ENCODE data around the gene ANKRD13D.

Gene ANKRD13D

GRCh38 chr11:67261640-67261945 is 27.5 kb upstream of the ANKRD13D start:
- in situ Hi-C loops (cut with HindIII; ENCODE audit: low sequenced_read_pairs) = no loop called here

- in situ Hi-C loops (cut with HindIII; ENCODE audit: low sequenced_read_pairs) = no loop called here
Observed at GRCh38 chr11:67261946-67262681, 27.0 kb upstream of the ANKRD13D start.

- in situ Hi-C loops (cut with HindIII; ENCODE audit: low sequenced_read_pairs) = no loop called here
Observed at GRCh38 chr11:67262731-67263675, 26.1 kb upstream of the ANKRD13D start.

- in situ Hi-C loops (cut with HindIII; ENCODE audit: low sequenced_read_pairs) = no loop called here
Observed at GRCh38 chr11:67264260-67264659, 24.8 kb upstream of the ANKRD13D start.

GRCh38 chr11:67264877-67265632 is 24.0 kb upstream of the ANKRD13D start:
- in situ Hi-C loops (cut with HindIII; ENCODE audit: low sequenced_read_pairs) = no loop called here

- in situ Hi-C loops (cut with HindIII; ENCODE audit: low sequenced_read_pairs) = no loop called here
Observed at GRCh38 chr11:67265633-67266448, 23.3 kb upstream of the ANKRD13D start.

- in situ Hi-C loops (cut with HindIII; ENCODE audit: low sequenced_read_pairs) = no loop called here
Observed at GRCh38 chr11:67266449-67267187, 22.5 kb upstream of the ANKRD13D start, which contains the start of gene GRK2. Gene GRK2 (plus strand): TSS chr11:67266473. CDS start chr11:67266700, 227 bp downstream.

- in situ Hi-C loops (cut with HindIII; ENCODE audit: low sequenced_read_pairs) = no loop called here
Observed at GRCh38 chr11:67267188-67268080, 21.7 kb upstream of the ANKRD13D start.

GRCh38 chr11:67268081-67268961 is 20.8 kb upstream of the ANKRD13D start:
- in situ Hi-C loops (cut with HindIII; ENCODE audit: low sequenced_read_pairs) = no loop called here

GRCh38 chr11:67268962-67269268 is 20.2 kb upstream of the ANKRD13D start:
- in situ Hi-C loops (cut with HindIII; ENCODE audit: low sequenced_read_pairs) = no loop called here

- in situ Hi-C loops (cut with HindIII; ENCODE audit: low sequenced_read_pairs) = no loop called here
Observed at GRCh38 chr11:67269401-67270255, 19.5 kb upstream of the ANKRD13D start.

GRCh38 chr11:67270256-67271204 is 18.6 kb upstream of the ANKRD13D start:
- in situ Hi-C loops (cut with HindIII; ENCODE audit: low sequenced_read_pairs) = no loop called here

GRCh38 chr11:67271205-67271540 is 17.9 kb upstream of the ANKRD13D start:
- in situ Hi-C loops (cut with HindIII; ENCODE audit: low sequenced_read_pairs) = no loop called here

GRCh38 chr11:67271541-67272284 is 17.4 kb upstream of the ANKRD13D start:
- in situ Hi-C loops (cut with HindIII; ENCODE audit: low sequenced_read_pairs) = no loop called here
